A549 (cell line): Measurements from ENCODE around the gene CEP162.

Source experiments
- CBX2 ChIP-seq: fragments of 200-600 bp; sonication (generic); IDR thresholded peaks from 2 replicates; pipeline ENCODE4 v1.6.1; 2016; ENCODE audit warnings: low read depth, mild to moderate bottlenecking, borderline replicate concordance
- CHD2 ChIP-seq: fragments of 150-350 bp; IDR thresholded peaks from 2 replicates; pipeline ENCODE4 v1.6.1; 2014; ENCODE audit warnings: low read length; ENCODE audit not compliant: partially characterized antibody
- EP300 ChIP-seq, 2 experiments: fragments of >200 bp; sonication (Bioruptor Twin); formaldehyde crosslinking; IDR thresholded peaks; 2 replicates in 1 of 2; 3 replicates in 1 of 2; pipeline ENCODE4 v1.6.1; 2016 to 2017
- JUNB ChIP-seq: fragments of >200 bp; sonication (Bioruptor Twin); formaldehyde crosslinking; IDR thresholded peaks from 2 replicates; pipeline ENCODE4 v1.6.1; 2016
- KDM1A ChIP-seq: fragments of 200-600 bp; sonication (generic); IDR thresholded peaks from 2 replicates; pipeline ENCODE4 v1.6.1; 2016; ENCODE audit warnings: low read depth, mild to moderate bottlenecking
- NR3C1 ChIP-seq: fragments of >200 bp; sonication (Bioruptor Twin); formaldehyde crosslinking; IDR thresholded peaks from 3 replicates; pipeline ENCODE4 v1.6.1; 2017
- POLR2A ChIP-seq: IDR thresholded peaks from 2 replicates; pipeline ENCODE4 v1.6.1; 2012; ENCODE audit warnings: mild to moderate bottlenecking, low read length
- POLR2AphosphoS2 ChIP-seq: conservative IDR thresholded peaks from 2 replicates; pipeline ENCODE4 v1.6.1; 2012; ENCODE audit warnings: low read length, improper control_type of control experiment, inconsistent platforms
- ZNF302 ChIP-seq: fragments of 250-450 bp; sonication (Bioruptor Pico); IDR thresholded peaks from 2 replicates; pipeline ENCODE4 v1.9.0; 2021; ENCODE audit warnings: inconsistent platforms, mild to moderate bottlenecking, moderate library complexity
- TF ChIP-seq, protein P1 (sequence below): fragments of >200 bp; sonication (Bioruptor Twin); formaldehyde crosslinking; IDR thresholded peaks from 3 replicates; pipeline ENCODE4 v1.5.1; 2016
- TF ChIP-seq, protein P2 (sequence below): fragments of 250-450 bp; sonication (Bioruptor Pico); IDR thresholded peaks from 2 replicates; pipeline ENCODE4 v1.5.0; 2021; ENCODE audit warnings: mild to moderate bottlenecking, moderate library complexity, borderline replicate concordance
- TF ChIP-seq, protein P3 (sequence below): IDR thresholded peaks from 2 replicates; pipeline ENCODE4 v1.6.1; 2012
- TF ChIP-seq, protein P4 (sequence below): fragments of 450-650 bp; IDR thresholded peaks from 2 replicates; pipeline ENCODE4 v1.6.1; 2014; ENCODE audit warnings: antibody characterized with exemption

DNA sequence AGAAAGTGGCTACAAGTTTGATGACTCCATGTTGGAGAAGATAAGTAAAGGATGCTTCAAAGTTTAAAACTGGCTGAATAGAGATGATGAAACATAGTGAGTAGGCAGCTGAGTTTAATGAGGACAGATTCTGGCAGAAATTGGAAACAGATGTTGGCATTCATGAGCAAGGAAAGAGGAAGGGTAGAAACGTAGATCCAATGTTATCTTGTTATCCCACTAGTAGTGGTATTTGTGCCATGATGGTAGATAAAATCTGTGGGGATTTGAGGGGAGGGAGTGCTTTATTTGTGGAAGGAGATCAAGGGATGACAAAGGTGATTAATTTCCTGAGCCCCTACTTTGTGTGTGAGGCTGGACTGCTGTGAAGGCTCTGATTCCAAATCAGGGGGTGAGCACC lies 124.4 kb downstream of the CEP162 start:
- TF ChIP-seq, protein P1, sequence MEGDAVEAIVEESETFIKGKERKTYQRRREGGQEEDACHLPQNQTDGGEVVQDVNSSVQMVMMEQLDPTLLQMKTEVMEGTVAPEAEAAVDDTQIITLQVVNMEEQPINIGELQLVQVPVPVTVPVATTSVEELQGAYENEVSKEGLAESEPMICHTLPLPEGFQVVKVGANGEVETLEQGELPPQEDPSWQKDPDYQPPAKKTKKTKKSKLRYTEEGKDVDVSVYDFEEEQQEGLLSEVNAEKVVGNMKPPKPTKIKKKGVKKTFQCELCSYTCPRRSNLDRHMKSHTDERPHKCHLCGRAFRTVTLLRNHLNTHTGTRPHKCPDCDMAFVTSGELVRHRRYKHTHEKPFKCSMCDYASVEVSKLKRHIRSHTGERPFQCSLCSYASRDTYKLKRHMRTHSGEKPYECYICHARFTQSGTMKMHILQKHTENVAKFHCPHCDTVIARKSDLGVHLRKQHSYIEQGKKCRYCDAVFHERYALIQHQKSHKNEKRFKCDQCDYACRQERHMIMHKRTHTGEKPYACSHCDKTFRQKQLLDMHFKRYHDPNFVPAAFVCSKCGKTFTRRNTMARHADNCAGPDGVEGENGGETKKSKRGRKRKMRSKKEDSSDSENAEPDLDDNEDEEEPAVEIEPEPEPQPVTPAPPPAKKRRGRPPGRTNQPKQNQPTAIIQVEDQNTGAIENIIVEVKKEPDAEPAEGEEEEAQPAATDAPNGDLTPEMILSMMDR, result no peak
- TF ChIP-seq POLR2AphosphoS2, result no peak
- no peak for TF ChIP-seq EP300 (IDR thresholded peaks at IDR 0.05)
- no peak for TF ChIP-seq CBX2
- no peak for TF ChIP-seq JUNB
- no peak for TF ChIP-seq ZNF302
- no peak for TF ChIP-seq POLR2A
- TF ChIP-seq KDM1A, result no peak
- no peak for TF ChIP-seq NR3C1
- no peak for TF ChIP-seq CHD2
- TF ChIP-seq, protein P2, sequence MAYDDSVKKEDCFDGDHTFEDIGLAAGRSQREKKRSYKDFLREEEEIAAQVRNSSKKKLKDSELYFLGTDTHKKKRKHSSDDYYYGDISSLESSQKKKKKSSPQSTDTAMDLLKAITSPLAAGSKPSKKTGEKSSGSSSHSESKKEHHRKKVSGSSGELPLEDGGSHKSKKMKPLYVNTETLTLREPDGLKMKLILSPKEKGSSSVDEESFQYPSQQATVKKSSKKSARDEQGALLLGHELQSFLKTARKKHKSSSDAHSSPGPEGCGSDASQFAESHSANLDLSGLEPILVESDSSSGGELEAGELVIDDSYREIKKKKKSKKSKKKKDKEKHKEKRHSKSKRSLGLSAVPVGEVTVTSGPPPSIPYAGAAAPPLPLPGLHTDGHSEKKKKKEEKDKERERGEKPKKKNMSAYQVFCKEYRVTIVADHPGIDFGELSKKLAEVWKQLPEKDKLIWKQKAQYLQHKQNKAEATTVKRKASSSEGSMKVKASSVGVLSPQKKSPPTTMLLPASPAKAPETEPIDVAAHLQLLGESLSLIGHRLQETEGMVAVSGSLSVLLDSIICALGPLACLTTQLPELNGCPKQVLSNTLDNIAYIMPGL (CRISPR knock-in tag), result no peak
- TF ChIP-seq, protein P3, sequence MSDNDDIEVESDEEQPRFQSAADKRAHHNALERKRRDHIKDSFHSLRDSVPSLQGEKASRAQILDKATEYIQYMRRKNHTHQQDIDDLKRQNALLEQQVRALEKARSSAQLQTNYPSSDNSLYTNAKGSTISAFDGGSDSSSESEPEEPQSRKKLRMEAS, result no peak
- TF ChIP-seq, protein P4, sequence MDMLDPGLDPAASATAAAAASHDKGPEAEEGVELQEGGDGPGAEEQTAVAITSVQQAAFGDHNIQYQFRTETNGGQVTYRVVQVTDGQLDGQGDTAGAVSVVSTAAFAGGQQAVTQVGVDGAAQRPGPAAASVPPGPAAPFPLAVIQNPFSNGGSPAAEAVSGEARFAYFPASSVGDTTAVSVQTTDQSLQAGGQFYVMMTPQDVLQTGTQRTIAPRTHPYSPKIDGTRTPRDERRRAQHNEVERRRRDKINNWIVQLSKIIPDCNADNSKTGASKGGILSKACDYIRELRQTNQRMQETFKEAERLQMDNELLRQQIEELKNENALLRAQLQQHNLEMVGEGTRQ, result no peak
